Coronary artery (tissue), 2 donors: Measurements from ENCODE around the gene PARP8.

Source experiments
- DNase-seq: peaks from one replicate; pipeline ENCODE4 v3.0.0-alpha.2; 2017; ENCODE audit warnings: low spot score
- H3K27ac ChIP-seq, 2 donors: fragments of 200-600 bp; sonication (generic); one replicate each; pipeline ENCODE4 v1.5.1; 2016 to 2019
- H3K4me3 ChIP-seq: fragments of 200-600 bp; sonication (generic); 2 replicates; pipeline ENCODE4 v1.5.1; 2016; ENCODE audit warnings: mild to moderate bottlenecking, moderate library complexity
- TF ChIP-seq, protein P1 (sequence below): fragments of 200-600 bp; sonication (generic); IDR thresholded peaks from one replicate; pipeline ENCODE4 v1.5.1; 2019; ENCODE audit warnings: antibody characterized with exemption

PARP8 gene

GRCh38 chr5:50822046-50822445 is 155.6 kb downstream of the PARP8 start:
- no peak for DNase-seq
- Histone ChIP-seq H3K27ac (no peak overlapping the region), H3K4me3 (no peak overlapping the region)
- TF ChIP-seq, protein P1, sequence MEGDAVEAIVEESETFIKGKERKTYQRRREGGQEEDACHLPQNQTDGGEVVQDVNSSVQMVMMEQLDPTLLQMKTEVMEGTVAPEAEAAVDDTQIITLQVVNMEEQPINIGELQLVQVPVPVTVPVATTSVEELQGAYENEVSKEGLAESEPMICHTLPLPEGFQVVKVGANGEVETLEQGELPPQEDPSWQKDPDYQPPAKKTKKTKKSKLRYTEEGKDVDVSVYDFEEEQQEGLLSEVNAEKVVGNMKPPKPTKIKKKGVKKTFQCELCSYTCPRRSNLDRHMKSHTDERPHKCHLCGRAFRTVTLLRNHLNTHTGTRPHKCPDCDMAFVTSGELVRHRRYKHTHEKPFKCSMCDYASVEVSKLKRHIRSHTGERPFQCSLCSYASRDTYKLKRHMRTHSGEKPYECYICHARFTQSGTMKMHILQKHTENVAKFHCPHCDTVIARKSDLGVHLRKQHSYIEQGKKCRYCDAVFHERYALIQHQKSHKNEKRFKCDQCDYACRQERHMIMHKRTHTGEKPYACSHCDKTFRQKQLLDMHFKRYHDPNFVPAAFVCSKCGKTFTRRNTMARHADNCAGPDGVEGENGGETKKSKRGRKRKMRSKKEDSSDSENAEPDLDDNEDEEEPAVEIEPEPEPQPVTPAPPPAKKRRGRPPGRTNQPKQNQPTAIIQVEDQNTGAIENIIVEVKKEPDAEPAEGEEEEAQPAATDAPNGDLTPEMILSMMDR: no peak

DNA sequence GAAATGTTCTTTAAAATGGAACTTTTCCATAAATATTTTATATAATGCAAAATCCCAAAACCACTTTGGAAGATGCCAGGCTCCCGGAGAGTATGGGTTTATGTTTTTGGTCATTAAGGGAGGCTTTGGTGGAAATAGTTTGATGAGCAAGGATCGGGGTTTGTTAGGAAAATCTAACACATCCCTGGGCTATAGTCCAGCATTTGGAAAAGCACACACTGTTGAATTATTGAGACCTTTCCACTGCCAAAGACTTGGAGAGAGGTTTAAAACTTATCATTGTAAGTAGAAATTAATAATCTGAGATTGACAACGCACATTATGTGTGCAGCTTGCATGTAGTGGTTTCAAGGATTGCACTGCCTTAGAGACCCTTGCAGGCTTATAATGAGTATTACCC is 156.3 kb downstream of the PARP8 start:
- TF ChIP-seq, protein P1: no peak
- no peak overlapping the region for H3K27ac ChIP-seq
- H3K4me3 ChIP-seq: no peak overlapping the region
- DNase-seq: no peak

- TF ChIP-seq, protein P1: no peak
- no peak for DNase-seq
- Histone ChIP-seq H3K27ac (no peak overlapping the region), H3K4me3 (no peak overlapping the region)
These were observed 157.1 kb downstream of the PARP8 start for GRCh38 chr5:50823568-50823967.

- Histone ChIP-seq H3K4me3 (no peak overlapping the region), H3K27ac (no peak overlapping the region)
- DNase-seq: no peak
- TF ChIP-seq, protein P1: no peak
These were observed 157.7 kb downstream of the PARP8 start for GRCh38 chr5:50824109-50824508.

- no peak overlapping the region for H3K27ac ChIP-seq
- no peak overlapping the region for H3K4me3 ChIP-seq
- TF ChIP-seq, protein P1: no peak
- DNase-seq: no peak
These were observed 161.2 kb downstream of the PARP8 start for GRCh38 chr5:50827516-50828247.

GRCh38 chr5:50829023-50829422 is 162.6 kb downstream of the PARP8 start:
- Histone ChIP-seq H3K4me3 (no peak overlapping the region), H3K27ac (no peak overlapping the region)
- DNase-seq: no peak
- TF ChIP-seq, protein P1: no peak

- TF ChIP-seq, protein P1: no peak
- Histone ChIP-seq H3K27ac (no peak overlapping the region), H3K4me3 (no peak overlapping the region)
- no peak for DNase-seq
These were observed 166.3 kb downstream of the PARP8 start for GRCh38 chr5:50832657-50833284.
